Peyer's patch (tissue), 4 donors: ENCODE measurements around the gene SCRN1. TPM values are rescaled to one million over a fixed set of nuclear protein-coding genes. Genes with fewer than 3 reads are reported as not detected.

ENCODE experiments used
- DNase-seq, 3 donors: peaks; one replicate each; pipeline ENCODE4 v3.0.0-alpha.2; 2017 to 2019
- H3K27ac ChIP-seq, 4 donors: fragments of 200-600 bp; sonication (generic); one replicate each; pipeline ENCODE4 v1.5.1; 2016 to 2019
- H3K27me3 ChIP-seq, 2 donors: fragments of 200-600 bp; sonication (generic); one replicate each; pipeline ENCODE4 v1.5.1; 2019
- H3K36me3 ChIP-seq, 3 donors: fragments of 200-600 bp; sonication (generic); one replicate each; pipeline ENCODE4 v1.5.1; 2016 to 2019
- H3K4me1 ChIP-seq, 4 donors: fragments of 200-600 bp; sonication (generic); one replicate each; pipeline ENCODE4 v1.5.1; 2016 to 2019
- H3K4me3 ChIP-seq, 4 donors: fragments of 200-600 bp; sonication (generic); 1 replicate in 3 of 4; 2 replicates in 1 of 4; pipeline ENCODE4 v1.5.1; 2016 to 2019; ENCODE audit warnings: mild to moderate bottlenecking in 1 of 4
- H3K9me3 ChIP-seq, 4 donors: fragments of 200-600 bp; sonication (generic); one replicate each; pipeline ENCODE4 v1.5.1; 2016 to 2019; ENCODE audit warnings: mild to moderate bottlenecking in 1 of 4
- CTCF ChIP-seq, 6 experiments: fragments of 450-650 bp in 4 of 6; fragments of 200-600 bp in 2 of 6; sonication (generic) in 1 of 6; IDR thresholded peaks; one replicate each; pipeline ENCODE4 v1.5.1; 2017 to 2019; ENCODE audit warnings: antibody characterized with exemption in 6 of 6, mild to moderate bottlenecking in 3 of 6, moderate library complexity in 1 of 6
- POLR2A ChIP-seq, 2 donors: fragments of 450-650 bp; IDR thresholded peaks; one replicate each; pipeline ENCODE4 v1.5.1; 2017; ENCODE audit warnings: antibody characterized with exemption in 2 of 2, mild to moderate bottlenecking in 2 of 2, moderate library complexity in 2 of 2
- total RNA-seq, 4 donors: library from RNA; depleted of rRNA; stranded (reverse); fragments of >200 nt; gene quantifications; one replicate each; pipeline ENCODE4 v1.1.0, GENCODE V29; 2016

The SCRN1 gene
- total RNA-seq, 4 donors from 2014 or later: 3.7 to 34.7 (median 7.4) TPM

- no peak overlapping the region for H3K27ac ChIP-seq
- no peaks in the 10 kb centered on the region for H3K9me3 ChIP-seq
- no peak for TF ChIP-seq POLR2A (IDR thresholded peaks at IDR 0.05)
- TF ChIP-seq CTCF (IDR thresholded peaks at IDR 0.05): no peak
- no peaks in the 10 kb centered on the region for H3K36me3 ChIP-seq
- no peak overlapping the region for H3K4me3 ChIP-seq
- H3K4me1 ChIP-seq: no peaks in the 10 kb centered on the region
- no peaks in the 10 kb centered on the region for H3K27me3 ChIP-seq
- no peak for DNase-seq
Measured at GRCh38 chr7:30001998-30002397, 12.4 kb upstream of the SCRN1 start.

- Histone ChIP-seq H3K4me3 (no peak overlapping the region), H3K27me3 (no peaks in the 10 kb centered on the region), H3K4me1 (no peaks in the 10 kb centered on the region), H3K27ac (no peak overlapping the region), H3K9me3 (no peaks in the 10 kb centered on the region), H3K36me3 (no peaks in the 10 kb centered on the region)
- no peak for DNase-seq
- no peak for TF ChIP-seq CTCF (IDR thresholded peaks at IDR 0.05)
- TF ChIP-seq POLR2A (IDR thresholded peaks at IDR 0.05): no peak
Measured at GRCh38 chr7:29998489-29998888, 8.9 kb upstream of the SCRN1 start.

GRCh38 chr7:29996321-29996720, 6.7 kb upstream of the SCRN1 start:
- no peak overlapping the region for H3K27ac ChIP-seq
- H3K36me3 ChIP-seq: no peaks in the 10 kb centered on the region
- H3K27me3 ChIP-seq: no peaks in the 10 kb centered on the region
- TF ChIP-seq POLR2A (IDR thresholded peaks at IDR 0.05): no peak
- no peak for TF ChIP-seq CTCF (IDR thresholded peaks at IDR 0.05)
- DNase-seq: no peak
- H3K9me3 ChIP-seq: no peaks in the 10 kb centered on the region
- H3K4me1 ChIP-seq: no peaks in the 10 kb centered on the region
- H3K4me3 ChIP-seq: no peak overlapping the region

GRCh38 chr7:29995652-29996051, 6.1 kb upstream of the SCRN1 start:
- Histone ChIP-seq H3K27ac (no peak overlapping the region), H3K4me1 (no peaks in the 10 kb centered on the region), H3K36me3 (no peaks in the 10 kb centered on the region), H3K9me3 (no peaks in the 10 kb centered on the region), H3K4me3 (no peak overlapping the region), H3K27me3 (no peaks in the 10 kb centered on the region)
- DNase-seq: no peak
- TF ChIP-seq POLR2A (IDR thresholded peaks at IDR 0.05) (no peak), CTCF (IDR thresholded peaks at IDR 0.05) (no peak)

- Histone ChIP-seq H3K27me3 (no peaks in the 10 kb centered on the region), H3K36me3 (no peaks in the 10 kb centered on the region), H3K9me3 (no peaks in the 10 kb centered on the region), H3K27ac (no peak overlapping the region), H3K4me3 (no peak overlapping the region), H3K4me1 (peaks cover 0 to 5% (median 0%) of the 10 kb centered on the region in 4 donors)
- DNase-seq: no peak
- TF ChIP-seq CTCF (IDR thresholded peaks at IDR 0.05) (no peak), POLR2A (IDR thresholded peaks at IDR 0.05) (no peak)
Measured at GRCh38 chr7:29993140-29993539, 3.5 kb upstream of the SCRN1 start.

GRCh38 chr7:29991937-29992336, 2.3 kb upstream of the SCRN1 start:
- TF ChIP-seq CTCF (IDR thresholded peaks at IDR 0.05): no peak
- no peak for TF ChIP-seq POLR2A (IDR thresholded peaks at IDR 0.05)
- DNase-seq: no peak
- no peaks in the 10 kb centered on the region for H3K27me3 ChIP-seq
- H3K4me1 ChIP-seq: peaks cover 0 to 7% (median 2%) of the 10 kb centered on the region in 4 donors
- no peak overlapping the region for H3K27ac ChIP-seq
- no peaks in the 10 kb centered on the region for H3K36me3 ChIP-seq
- no peaks in the 10 kb centered on the region for H3K9me3 ChIP-seq
- H3K4me3 ChIP-seq: no peak overlapping the region
